Parathyroid adenoma (tissue), 2 donors: Measurements from ENCODE around the gene EMILIN1.
A peak's percentile ranks its signal among the peaks of the same experiment; 100 is the strongest.

Experiments used
- H2AFZ ChIP-seq: fragments of 300-600 bp; sonication (generic); one replicate; pipeline ENCODE4 v1.7.0; 2017; ENCODE audit warnings: antibody characterized with exemption, mild to moderate bottlenecking
- H3K27ac ChIP-seq: fragments of 300-600 bp; sonication (generic); one replicate; pipeline ENCODE4 v1.7.0; 2017
- H3K27me3 ChIP-seq: fragments of 300-600 bp; sonication (generic); one replicate; pipeline ENCODE4 v1.7.0; 2017; ENCODE audit warnings: low read length; ENCODE audit not compliant: control insufficient read depth, insufficient read depth
- H3K36me3 ChIP-seq: fragments of 300-600 bp; sonication (generic); one replicate; pipeline ENCODE4 v1.7.0; 2017; ENCODE audit warnings: low read length; ENCODE audit not compliant: control insufficient read depth, insufficient read depth
- H3K4me1 ChIP-seq: fragments of 300-600 bp; sonication (generic); one replicate; pipeline ENCODE4 v1.7.0; 2017; ENCODE audit warnings: control low read depth
- H3K4me2 ChIP-seq: fragments of 300-600 bp; sonication (generic); one replicate; pipeline ENCODE4 v1.7.0; 2017; ENCODE audit warnings: low read length
- H3K4me3 ChIP-seq: fragments of 300-600 bp; sonication (generic); one replicate; pipeline ENCODE4 v1.7.0; 2017; ENCODE audit warnings: low read depth, low read length
- H3K79me2 ChIP-seq: fragments of 300-600 bp; sonication (generic); one replicate; pipeline ENCODE4 v1.7.0; 2017; ENCODE audit warnings: control low read depth
- H3K9ac ChIP-seq: fragments of 300-600 bp; sonication (generic); one replicate; pipeline ENCODE4 v1.7.0; 2017; ENCODE audit warnings: mild to moderate bottlenecking
- H3K9me3 ChIP-seq: fragments of 300-600 bp; sonication (generic); one replicate; pipeline ENCODE4 v1.7.0; 2017; ENCODE audit warnings: low read length; ENCODE audit not compliant: control insufficient read depth
- CTCF ChIP-seq: fragments of 300-600 bp; sonication (generic); IDR thresholded peaks from one replicate; pipeline ENCODE4 v1.7.0; 2017; ENCODE audit warnings: antibody characterized with exemption, mild to moderate bottlenecking
- donor health status: primary hyperparathyroidism.

EMILIN1 gene

GRCh38 chr2:27078267-27079194, at the start of gene EMILIN1:
TSS of gene EMILIN1 (plus strand) at chr2:27078615. CDS start at chr2:27079066, 451 bp downstream.
- H3K27me3 ChIP-seq: no peaks in the 10 kb centered on the region
- H3K4me3 ChIP-seq: no peak within 1 kb of the TSS
- no peaks in the 10 kb centered on the region for H3K79me2 ChIP-seq
- no peak for TF ChIP-seq CTCF
- H3K27ac ChIP-seq: no peak within 1 kb of the TSS
- no peak within 1 kb of the TSS for H3K9ac ChIP-seq
- H3K36me3 ChIP-seq: no peaks in the 10 kb centered on the region
- H3K4me2 ChIP-seq: no peak within 1 kb of the TSS
- no peaks in the 10 kb centered on the region for H3K9me3 ChIP-seq
- H3K4me1 ChIP-seq: peaks cover 5% of the 10 kb centered on the region
- H2AFZ ChIP-seq: no peak within 1 kb of the TSS

GRCh38 chr2:27029051-27029450, 49.4 kb upstream of the EMILIN1 start:
- Histone ChIP-seq H3K9ac (no peak overlapping the region), H3K79me2 (no peaks in the 10 kb centered on the region), H3K4me1 (peaks cover 12% of the 10 kb centered on the region), H3K36me3 (no peaks in the 10 kb centered on the region), H3K9me3 (no peaks in the 10 kb centered on the region), H3K27me3 (no peaks in the 10 kb centered on the region), H2AFZ (no peak overlapping the region), H3K27ac (no peak overlapping the region), H3K4me2 (no peak overlapping the region), H3K4me3 (no peak overlapping the region)
- TF ChIP-seq CTCF: no peak

GRCh38 chr2:27032495-27033252, 45.7 kb upstream of the EMILIN1 start, which contains the start of gene TMEM214:
TSS of gene TMEM214 (plus strand) at chr2:27032965. CDS start at chr2:27033016, 51 bp downstream.
- Histone ChIP-seq H3K9me3 (no peaks in the 10 kb centered on the region), H2AFZ (peak within 1 kb of the TSS; percentile 96), H3K4me3 (peak within 1 kb of the TSS; percentile 87), H3K27me3 (no peaks in the 10 kb centered on the region), H3K4me1 (peaks cover 14% of the 10 kb centered on the region), H3K4me2 (peak within 1 kb of the TSS; percentile 99), H3K79me2 (no peaks in the 10 kb centered on the region), H3K27ac (peak within 1 kb of the TSS; percentile 27), H3K36me3 (no peaks in the 10 kb centered on the region), H3K9ac (peak within 1 kb of the TSS; percentile 64)
- TF ChIP-seq CTCF: no peak

- H3K27me3 ChIP-seq: no peaks in the 10 kb centered on the region
- no peaks in the 10 kb centered on the region for H3K36me3 ChIP-seq
- peak overlapping the region; percentile 64 for H3K9ac ChIP-seq
- H3K9me3 ChIP-seq: no peaks in the 10 kb centered on the region
- H3K4me2 ChIP-seq: peak overlapping the region; percentile 99
- no peaks in the 10 kb centered on the region for H3K79me2 ChIP-seq
- no peak for TF ChIP-seq CTCF
- peaks cover 14% of the 10 kb centered on the region for H3K4me1 ChIP-seq
- peak overlapping the region; percentile 27 for H3K27ac ChIP-seq
- peak overlapping the region; percentile 96 for H2AFZ ChIP-seq
- H3K4me3 ChIP-seq: peak overlapping the region; percentile 87
Measured at GRCh38 chr2:27033253-27033852, 45.1 kb upstream of the EMILIN1 start.
